CD4-positive, alpha-beta T cell treated with Interleukin-2 at 100 ng/mL for 4 hours (primary cell): Measurements from ENCODE around the gene TRAPPC13.
"Not testable (repeated sequence)": the region's sequence is repeated elsewhere in the genome, so short reads cannot be mapped to it uniquely, and the experiment has no call there.

Experiments
- DNase-seq: peaks from one replicate; pipeline ENCODE4 v3.0.0-alpha.2; 2020; ENCODE audit warnings: low spot score

TRAPPC13 gene

DNA sequence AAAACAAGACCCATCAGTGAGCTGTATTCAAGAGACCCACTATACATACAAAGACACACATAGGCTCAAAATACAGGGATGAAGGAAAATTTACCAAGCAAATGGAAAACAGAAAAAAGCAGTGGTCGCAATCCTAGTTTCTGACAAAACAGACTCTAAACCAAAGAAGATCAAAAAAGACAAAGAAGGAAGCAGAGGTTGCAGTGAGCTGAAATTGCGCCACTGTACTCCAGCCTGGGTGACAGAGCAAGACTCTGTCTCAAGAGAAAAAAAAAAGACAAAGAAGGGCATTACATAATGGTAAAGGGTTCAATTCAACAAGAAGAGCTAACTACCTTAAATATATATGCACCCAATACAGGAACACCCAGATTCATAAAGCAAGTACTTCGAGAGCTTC lies 51.2 kb downstream of the TRAPPC13 start:
- not testable (repeated sequence) for DNase-seq

DNA sequence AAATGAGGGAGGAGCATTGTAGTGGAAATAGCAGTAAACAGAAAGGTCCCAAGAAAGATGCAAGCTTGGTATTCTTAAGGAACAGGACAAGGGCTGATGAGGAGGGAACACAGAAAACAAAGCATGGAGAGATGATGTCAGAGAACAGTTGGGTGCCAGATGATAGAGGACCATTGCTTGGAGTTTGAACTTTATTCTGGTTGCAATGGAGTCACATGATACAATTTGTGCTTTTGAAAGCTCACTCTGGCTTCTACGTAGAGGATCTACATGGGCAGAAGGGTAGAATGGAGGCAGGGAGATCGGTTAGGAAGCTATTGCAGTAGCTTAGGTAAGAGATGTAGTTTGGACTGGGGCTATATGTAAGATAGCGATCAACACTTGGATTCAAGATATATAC lies 57.3 kb downstream of the TRAPPC13 start:
- no peak for DNase-seq

DNA sequence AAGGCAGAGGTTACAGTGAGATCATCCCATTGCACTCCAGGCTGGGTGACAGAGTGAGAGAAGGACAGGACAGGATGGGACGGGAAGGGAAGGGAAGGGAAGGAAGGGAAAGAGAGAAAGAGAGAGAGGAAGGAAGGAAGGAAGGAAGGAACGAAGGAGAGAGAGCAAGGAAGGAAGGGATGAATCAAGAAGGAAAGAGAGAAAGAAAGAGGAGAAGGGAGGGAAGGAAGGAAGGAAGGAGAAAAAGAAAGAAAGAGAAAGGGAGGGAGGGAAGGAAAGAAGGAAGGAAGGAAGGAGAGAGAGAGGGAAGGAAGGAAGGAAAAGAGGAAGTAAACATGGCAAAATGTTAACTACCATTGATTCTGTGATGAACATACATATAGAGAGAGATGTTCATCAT lies 68.3 kb downstream of the TRAPPC13 start:
- no peak for DNase-seq

DNA sequence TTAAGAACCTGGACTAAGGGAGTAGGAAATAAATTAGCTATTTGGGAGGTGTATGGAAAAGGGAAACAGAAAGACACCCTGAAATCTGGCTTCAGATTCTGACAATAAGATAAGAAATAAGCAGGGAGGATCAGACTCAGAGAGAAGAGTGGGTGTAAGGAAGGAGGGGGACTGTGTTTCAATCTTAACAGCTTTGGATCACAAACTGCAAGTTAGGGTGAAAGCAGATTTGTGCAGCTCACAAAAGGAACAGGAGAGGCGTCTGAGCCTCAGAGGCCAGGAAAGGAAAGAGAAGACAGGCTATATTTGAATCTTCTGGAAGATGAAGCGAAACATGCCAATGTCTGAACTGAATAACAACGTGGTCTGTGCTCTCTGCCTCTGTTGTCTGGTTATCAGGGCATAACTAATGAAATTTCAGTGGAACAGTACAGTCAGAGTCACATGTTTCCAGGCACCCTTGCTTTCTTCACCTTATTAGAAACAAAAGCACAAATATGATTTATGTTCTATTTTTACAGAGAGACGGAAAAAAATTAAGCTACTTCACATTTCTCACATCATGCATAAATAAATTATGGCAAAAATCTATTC lies 70.4 kb downstream of the TRAPPC13 start:
- DNase-seq = no peak

DNA sequence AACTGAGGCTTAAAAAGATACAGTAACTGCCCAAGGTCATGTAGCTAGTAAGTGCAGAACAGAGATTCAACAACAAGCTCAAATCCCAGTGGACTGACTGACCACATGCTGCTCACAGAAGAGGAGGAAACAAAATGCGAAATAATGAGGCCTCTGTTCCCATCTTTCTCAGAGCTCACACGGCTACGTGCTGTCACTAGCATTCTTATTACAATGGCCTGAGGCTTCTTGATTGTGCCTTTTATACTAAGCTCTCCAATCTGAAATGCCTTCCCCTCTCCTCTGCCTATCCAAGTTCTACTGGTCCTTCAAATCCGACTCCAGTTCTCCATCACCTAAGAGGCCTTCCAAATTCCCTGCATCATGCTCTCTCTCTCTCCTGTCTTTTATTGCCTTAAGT lies 71.1 kb downstream of the TRAPPC13 start:
- no peak for DNase-seq

DNA sequence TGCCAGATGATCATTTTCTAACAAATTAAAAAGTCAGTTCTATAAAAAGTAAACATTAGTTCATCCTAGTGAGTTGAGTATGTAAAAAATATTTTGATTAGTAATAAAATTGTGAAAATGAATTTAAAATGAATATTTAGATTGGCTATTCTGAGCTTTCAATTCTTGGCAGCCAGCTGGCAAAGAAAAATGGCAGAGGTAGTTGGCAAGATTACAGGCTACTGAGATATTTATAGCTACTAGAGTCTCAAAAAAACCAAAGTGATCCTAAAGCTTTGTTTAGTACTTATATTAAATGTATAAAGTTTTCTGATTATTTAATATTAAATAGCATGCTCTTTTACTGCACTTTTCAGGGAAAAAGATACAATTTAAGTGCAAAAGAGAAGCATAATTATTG lies 72.1 kb downstream of the TRAPPC13 start:
- DNase-seq = no peak

DNA sequence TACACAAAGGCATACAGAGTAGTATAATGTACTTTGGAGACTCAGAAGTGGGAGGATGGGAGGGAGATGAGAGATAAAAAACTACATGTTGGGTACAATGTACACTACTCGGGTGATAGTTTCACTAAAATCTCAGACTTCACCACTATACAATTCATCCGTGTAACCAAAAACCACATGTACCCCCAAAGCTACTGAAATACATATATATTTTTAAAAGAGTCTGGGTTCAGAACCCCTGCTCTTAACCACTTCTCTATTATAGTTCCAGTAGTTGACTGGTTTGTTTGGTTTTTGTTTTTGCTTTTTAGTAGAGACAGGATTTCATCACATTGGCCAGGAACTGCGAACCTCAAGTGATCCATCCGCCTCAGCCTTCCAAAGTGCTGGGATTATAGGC lies 74.5 kb downstream of the TRAPPC13 start:
- DNase-seq = no peak

DNA sequence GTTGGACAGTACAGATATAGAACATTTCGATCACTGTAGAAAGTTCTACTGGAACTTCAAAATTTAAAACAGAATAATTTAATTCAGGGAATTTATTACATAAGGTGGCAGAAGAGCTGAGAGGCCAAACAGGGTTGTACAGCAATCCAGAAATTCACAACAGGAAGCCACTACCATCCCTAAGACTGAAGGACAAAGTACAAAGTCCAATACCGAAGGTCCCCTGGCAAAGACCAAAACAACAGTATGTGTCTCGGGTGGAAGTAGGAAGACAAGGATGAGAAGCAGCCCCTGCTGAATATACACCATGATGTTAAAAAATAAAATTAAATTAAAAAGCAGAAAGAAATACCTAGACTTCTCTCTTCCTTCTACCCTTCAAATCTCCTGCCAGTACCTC lies 77.2 kb downstream of the TRAPPC13 start:
- DNase-seq = no peak

DNA sequence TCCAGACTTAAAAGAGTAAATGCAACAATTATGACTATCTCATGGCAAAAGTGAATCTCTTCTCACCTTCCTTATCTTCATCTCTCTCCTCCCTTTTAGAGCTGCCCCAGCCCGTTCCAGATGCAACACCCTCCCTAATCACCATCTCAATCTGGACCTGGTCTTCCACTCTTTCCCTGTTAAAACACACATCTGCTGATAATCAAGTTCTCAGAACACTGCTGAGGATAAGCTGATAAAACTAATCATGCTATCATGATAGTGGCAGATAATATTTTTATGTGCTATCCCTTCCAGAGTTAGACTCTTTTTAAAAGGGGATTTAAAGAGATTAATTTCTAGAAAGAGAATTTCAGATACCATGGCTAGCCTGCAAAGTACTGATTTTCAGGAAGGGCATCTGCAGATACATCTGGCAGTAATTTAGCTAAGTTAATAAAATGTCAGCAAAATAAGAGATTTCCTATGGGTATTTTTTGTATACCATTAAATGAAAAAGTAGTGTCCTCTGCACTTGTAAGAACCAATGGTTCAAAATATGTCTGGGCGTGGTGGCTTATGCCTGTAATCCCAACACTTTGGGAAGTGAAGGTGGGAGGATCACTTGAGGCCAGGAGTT lies 79.9 kb downstream of the TRAPPC13 start:
- no peak for DNase-seq

DNA sequence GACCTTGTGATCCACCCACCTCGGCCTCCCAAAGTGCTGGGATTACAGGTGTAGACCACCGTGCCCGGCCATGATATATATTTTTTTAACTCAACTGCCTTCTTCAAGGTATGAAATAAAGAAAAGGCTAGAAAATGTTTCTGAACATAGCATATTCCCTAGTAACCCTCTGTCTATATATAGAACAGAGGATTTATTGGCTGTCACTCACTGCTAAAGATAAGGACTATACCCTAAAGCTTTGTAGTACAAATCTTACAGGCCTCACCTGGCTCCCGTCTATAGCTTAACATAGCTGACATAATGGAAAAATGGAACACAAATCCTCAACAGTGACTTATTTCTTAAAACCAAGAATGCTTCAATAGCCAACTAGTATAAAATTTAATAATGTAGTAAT lies 82.8 kb downstream of the TRAPPC13 start:
- no peak for DNase-seq

DNA sequence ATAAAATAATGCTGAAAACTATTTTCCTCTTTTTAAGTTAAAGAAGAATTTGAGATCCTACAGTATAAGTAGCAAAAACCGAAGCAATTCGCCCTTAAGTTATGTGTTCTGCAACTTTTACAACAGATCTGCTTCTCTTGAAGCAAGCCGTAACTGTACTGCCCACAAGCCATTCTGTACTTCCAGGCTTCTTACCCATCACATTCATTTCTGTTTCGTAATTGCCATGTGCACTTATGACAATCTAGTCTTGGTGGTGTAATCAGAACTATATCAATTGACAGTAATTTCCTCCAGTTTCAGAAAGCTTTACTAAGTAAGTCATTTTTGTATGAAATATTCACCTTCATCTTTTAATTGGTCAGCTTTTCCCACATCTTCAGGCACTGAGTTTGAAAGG lies 83.3 kb downstream of the TRAPPC13 start:
- no peak for DNase-seq
